Testis (tissue), 3 donors: ENCODE results near the gene GRID2. TPM values are rescaled to one million over a fixed set of nuclear protein-coding genes. Genes with fewer than 3 reads are reported as not detected.
"Not testable (repeated sequence)": the region's sequence is repeated elsewhere in the genome, so short reads cannot be mapped to it uniquely, and the experiment has no call there.

ENCODE experiments used
- DNase-seq: peaks from one replicate; pipeline ENCODE4 v3.0.0-alpha.2; 2019
- H3K27ac ChIP-seq, 2 donors: fragments of 200-600 bp; sonication (generic); one replicate each; pipeline ENCODE4 v1.5.1; 2019
- H3K27me3 ChIP-seq: fragments of 200-600 bp; sonication (generic); one replicate; pipeline ENCODE4 v1.5.1; 2019
- H3K36me3 ChIP-seq: fragments of 200-600 bp; sonication (generic); one replicate; pipeline ENCODE4 v1.5.1; 2017; ENCODE audit warnings: low read depth; ENCODE audit errors: missing control alignments
- H3K4me1 ChIP-seq: fragments of 200-600 bp; sonication (generic); one replicate; pipeline ENCODE4 v1.5.1; 2019
- H3K4me3 ChIP-seq, 2 donors: fragments of 200-600 bp; sonication (generic); one replicate each; pipeline ENCODE4 v1.5.1; 2017 to 2019
- H3K9me3 ChIP-seq: fragments of 200-600 bp; sonication (generic); one replicate; pipeline ENCODE4 v1.5.1; 2017
- POLR2A ChIP-seq: fragments of 450-650 bp; IDR thresholded peaks from one replicate; pipeline ENCODE4 v1.6.1; 2017; ENCODE audit warnings: antibody characterized with exemption, mild to moderate bottlenecking, moderate library complexity
- WGBS, 2 donors: methylation state at CpG; one replicate each; pipeline ENCODE4 v1.1.5; 2018; 5-methylcytosine and 5-hydroxymethylcytosine counted together
- intact Hi-C: fragments of 100-400 bp; cut with DNase I; formaldehyde crosslinking; loops from one replicate; pipeline ENCODE4 v1.15.1; 2023; ENCODE audit warnings: low total_unique reads
- polyA plus RNA-seq: library from polyadenylated mRNA; stranded (reverse); fragments of 350-450 nt; fragmentation: Illumina TruSeq; extraction: RNeasy Lipid Tissue Mini Kit (QIAGEN cat#74804); gene quantifications from one replicate; pipeline ENCODE4 v1.2.3, GENCODE V29; 2014; ENCODE audit warnings: low read depth, low replicate concordance; ENCODE audit not compliant: insufficient read depth
- total RNA-seq, 2 donors: library from RNA; depleted of rRNA; stranded (reverse); fragments of >200 nt; gene quantifications; one replicate each; pipeline ENCODE4 v1.2.3, GENCODE V29; 2016
- TF ChIP-seq, protein P1 (sequence below), 3 experiments: fragments of 450-650 bp in 2 of 3; fragments of 200-600 bp in 1 of 3; sonication (generic) in 1 of 3; IDR thresholded peaks; one replicate each; pipeline ENCODE4 v1.5.1; 2016 to 2019; ENCODE audit warnings: antibody characterized with exemption in 3 of 3, mild to moderate bottlenecking in 2 of 3, moderate library complexity in 1 of 3

Gene GRID2
- total and polyA plus RNA-seq, 3 donors from 2014 or later: 27.1 to 34.6 (median 32.7) TPM

DNA sequence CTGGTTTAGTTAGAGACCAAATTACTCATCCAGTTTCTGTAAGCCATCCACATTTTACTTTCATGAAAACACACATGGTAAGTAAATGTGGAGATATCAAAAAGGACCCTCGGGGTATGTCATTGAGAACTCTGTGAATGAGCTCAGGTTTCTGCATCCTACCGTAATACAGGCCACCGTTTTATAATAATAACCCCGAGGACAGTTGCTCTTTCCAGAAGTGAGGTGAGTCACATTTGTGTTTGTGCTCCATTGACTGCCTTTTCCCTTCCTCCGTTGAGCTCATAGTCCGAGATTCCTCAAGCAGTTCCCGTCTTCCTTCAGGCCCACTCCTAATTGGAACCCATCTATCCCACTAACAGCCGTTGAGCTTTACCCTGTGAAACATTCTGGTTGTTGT lies 95.3 kb downstream of the GRID2 start:
- intact Hi-C loops: no loop called here
- 73 to 82% methylated on average over 8 of the region's 8 CpGs for WGBS, 2 donors

DNA sequence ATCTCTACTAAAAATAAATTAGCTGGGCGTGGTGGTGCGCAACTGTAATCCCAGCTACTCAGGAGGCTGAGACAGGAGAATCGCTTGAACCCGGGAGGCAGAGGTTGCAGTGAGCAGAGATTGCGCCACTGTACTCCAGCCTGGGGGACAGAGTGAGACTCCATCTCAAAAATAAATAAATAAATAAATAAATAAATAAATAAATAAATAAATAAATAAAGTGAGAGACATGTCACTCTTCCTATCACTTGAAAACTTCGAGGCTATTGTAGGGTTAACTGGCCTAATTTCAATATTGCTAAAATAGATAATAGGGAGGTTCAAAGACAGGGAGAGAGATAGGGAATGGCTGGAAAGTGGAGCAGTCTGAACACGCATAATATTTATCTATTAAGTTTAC lies 99.8 kb downstream of the GRID2 start:
- H3K4me1 ChIP-seq, H3K27me3 ChIP-seq, DNase-seq, H3K9me3 ChIP-seq, H3K36me3 ChIP-seq, H3K27ac ChIP-seq, intact Hi-C loops, H3K4me3 ChIP-seq: not testable (repeated sequence)
- WGBS, 2 donors: 86 to 87% methylated on average over 7 of the region's 7 CpGs

More for the DNA sequence above, 95.3 kb downstream of the GRID2 start:
- Histone ChIP-seq H3K27me3 (no peaks in the 10 kb centered on the region), H3K36me3 (no peaks in the 10 kb centered on the region), H3K9me3 (no peaks in the 10 kb centered on the region), H3K4me1 (no peaks in the 10 kb centered on the region), H3K27ac (no peak overlapping the region), H3K4me3 (no peak overlapping the region)
- TF ChIP-seq, protein P1, sequence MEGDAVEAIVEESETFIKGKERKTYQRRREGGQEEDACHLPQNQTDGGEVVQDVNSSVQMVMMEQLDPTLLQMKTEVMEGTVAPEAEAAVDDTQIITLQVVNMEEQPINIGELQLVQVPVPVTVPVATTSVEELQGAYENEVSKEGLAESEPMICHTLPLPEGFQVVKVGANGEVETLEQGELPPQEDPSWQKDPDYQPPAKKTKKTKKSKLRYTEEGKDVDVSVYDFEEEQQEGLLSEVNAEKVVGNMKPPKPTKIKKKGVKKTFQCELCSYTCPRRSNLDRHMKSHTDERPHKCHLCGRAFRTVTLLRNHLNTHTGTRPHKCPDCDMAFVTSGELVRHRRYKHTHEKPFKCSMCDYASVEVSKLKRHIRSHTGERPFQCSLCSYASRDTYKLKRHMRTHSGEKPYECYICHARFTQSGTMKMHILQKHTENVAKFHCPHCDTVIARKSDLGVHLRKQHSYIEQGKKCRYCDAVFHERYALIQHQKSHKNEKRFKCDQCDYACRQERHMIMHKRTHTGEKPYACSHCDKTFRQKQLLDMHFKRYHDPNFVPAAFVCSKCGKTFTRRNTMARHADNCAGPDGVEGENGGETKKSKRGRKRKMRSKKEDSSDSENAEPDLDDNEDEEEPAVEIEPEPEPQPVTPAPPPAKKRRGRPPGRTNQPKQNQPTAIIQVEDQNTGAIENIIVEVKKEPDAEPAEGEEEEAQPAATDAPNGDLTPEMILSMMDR (IDR thresholded peaks at IDR 0.05): no peak
- TF ChIP-seq POLR2A: no peak
- DNase-seq: no peak

DNA sequence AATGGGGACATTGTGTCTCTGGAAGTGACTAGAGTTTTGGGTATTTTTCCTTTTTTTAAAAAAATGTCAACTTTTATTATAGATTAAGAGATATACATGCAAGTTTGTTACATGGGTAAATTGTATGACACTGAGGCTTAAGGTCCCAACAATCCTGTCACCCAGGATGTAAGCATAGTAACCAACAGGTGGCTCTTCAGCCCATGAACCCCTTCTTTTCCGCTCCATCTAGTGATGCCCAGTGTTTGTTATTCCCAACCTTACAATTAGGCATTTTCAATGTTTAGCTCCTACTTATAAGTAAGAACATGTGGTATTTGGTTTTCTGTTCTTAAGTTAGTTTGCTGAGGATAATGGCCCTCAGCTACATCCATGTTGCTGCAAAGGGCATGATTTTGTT lies 102.7 kb downstream of the GRID2 start:
- no peak for DNase-seq
- TF ChIP-seq, protein P1 (IDR thresholded peaks at IDR 0.05): no peak
- TF ChIP-seq POLR2A: no peak
- intact Hi-C loops: no loop called here
- Histone ChIP-seq H3K4me3 (no peak overlapping the region), H3K27me3 (no peaks in the 10 kb centered on the region), H3K4me1 (no peaks in the 10 kb centered on the region), H3K27ac (no peak overlapping the region), H3K9me3 (no peaks in the 10 kb centered on the region), H3K36me3 (no peaks in the 10 kb centered on the region)
- 97 to 100% methylated on average over 1 of the region's 1 CpG for WGBS, 2 donors

DNA sequence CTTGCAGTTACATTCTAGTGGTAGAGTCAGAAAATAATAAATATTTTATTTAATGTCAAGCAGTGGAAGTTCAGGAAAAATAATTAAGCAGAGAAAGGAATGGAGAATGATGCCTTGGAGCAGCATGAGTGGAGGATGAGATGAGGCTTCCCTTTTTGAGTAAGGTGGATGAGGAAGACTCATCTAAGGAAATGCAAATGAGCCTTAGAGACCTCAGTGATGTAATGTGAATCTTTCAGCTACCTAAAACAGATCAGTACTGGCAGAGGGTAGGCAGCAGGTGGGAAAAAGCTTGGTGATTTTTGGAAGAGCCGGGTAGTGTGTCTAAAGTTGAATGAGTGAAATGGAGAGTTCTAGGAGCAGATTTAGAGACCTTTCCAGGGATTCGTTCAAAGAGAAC lies 118.2 kb downstream of the GRID2 start:
- intact Hi-C loops: no loop called here
- DNase-seq: no peak

DNA sequence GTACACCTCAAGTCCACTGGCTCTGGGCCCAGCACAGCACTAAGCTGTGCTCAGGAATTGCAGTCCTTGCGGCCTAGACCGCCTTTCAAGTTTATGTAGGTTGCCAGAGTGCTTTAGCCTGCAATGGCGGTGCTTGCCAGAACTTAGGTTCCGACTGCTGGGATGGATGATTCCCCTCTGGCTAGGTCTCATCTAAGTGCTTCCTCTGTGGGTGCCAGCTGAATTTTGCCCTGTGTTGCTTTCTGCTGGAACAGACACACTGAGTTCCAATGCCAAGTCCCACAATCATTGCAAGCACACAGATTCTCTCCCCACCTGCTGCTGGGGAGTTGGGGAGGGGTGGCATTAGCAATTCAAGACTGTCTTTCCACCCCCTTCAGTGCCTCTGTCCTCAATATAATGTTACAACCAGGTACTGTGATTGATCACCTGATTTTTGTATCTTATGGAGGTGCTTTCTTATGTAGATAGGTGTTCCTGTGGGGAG lies 129.5 kb downstream of the GRID2 start:
- Histone ChIP-seq H3K36me3 (no peaks in the 10 kb centered on the region), H3K4me3 (no peak overlapping the region), H3K27me3 (no peaks in the 10 kb centered on the region), H3K27ac (no peak overlapping the region), H3K9me3 (no peaks in the 10 kb centered on the region), H3K4me1 (no peaks in the 10 kb centered on the region)
- TF ChIP-seq, protein P1 (IDR thresholded peaks at IDR 0.05): no peak
- no peak for TF ChIP-seq POLR2A
- 100% methylated on average over 4 of the region's 4 CpGs for WGBS, 2 donors
- DNase-seq: no peak
- intact Hi-C loops: no loop called here

More for the DNA sequence above, 118.2 kb downstream of the GRID2 start:
- H3K36me3 ChIP-seq: no peaks in the 10 kb centered on the region
- H3K4me1 ChIP-seq: no peaks in the 10 kb centered on the region
- H3K9me3 ChIP-seq: no peaks in the 10 kb centered on the region
- H3K27ac ChIP-seq: no peak overlapping the region
- H3K4me3 ChIP-seq: no peak overlapping the region
- 78 to 80% methylated on average over 2 of the region's 2 CpGs for WGBS, 2 donors
- no peak for TF ChIP-seq POLR2A
- TF ChIP-seq, protein P1 (IDR thresholded peaks at IDR 0.05): no peak
- no peaks in the 10 kb centered on the region for H3K27me3 ChIP-seq

DNA sequence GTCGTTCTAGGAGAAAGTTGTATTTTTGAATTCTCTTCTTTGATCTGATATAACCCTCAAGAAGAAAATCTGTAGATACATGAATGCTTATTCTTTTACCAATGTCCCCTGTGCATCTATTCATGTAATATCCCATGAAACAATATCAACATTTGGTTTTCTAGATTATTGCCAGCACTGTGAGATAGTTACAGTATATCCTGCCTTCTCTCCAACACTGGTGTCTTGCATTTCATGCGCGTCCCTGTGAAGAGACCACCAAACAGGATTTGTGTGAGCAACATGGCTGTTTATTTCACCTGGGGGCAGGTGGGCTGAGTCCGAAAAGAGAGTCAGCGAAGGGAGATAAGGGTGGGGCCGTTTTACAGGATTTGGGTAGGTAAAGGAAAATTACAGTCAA lies 135.0 kb downstream of the GRID2 start:
- H3K36me3 ChIP-seq, intact Hi-C loops, H3K9me3 ChIP-seq, DNase-seq, H3K27me3 ChIP-seq, H3K27ac ChIP-seq, H3K4me1 ChIP-seq, H3K4me3 ChIP-seq: not testable (repeated sequence)
- 88% methylated on average over 6 of the region's 6 CpGs for WGBS, 2 donors

DNA sequence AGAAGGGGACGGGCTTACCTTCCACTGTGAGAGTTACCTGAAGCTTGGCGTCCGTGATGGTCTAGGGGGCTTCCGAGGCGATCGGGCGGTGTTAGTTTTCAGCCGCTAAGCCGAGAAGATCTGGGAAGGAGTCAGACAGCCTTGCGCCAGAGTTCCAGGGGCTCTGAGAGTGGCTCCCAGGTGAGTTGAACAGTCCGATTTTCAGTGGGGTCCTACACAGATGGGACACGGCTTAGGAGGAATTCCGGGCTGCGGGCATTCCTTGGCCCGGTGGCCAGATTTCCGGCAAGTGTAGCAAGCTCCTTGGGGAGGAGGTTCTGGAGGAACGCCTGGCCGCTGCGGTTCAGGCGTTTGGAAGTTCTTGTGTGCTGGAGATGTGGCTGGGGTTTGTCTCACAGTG lies 138.4 kb downstream of the GRID2 start:
- DNase-seq, intact Hi-C loops: not testable (repeated sequence)
- WGBS, 2 donors: 88 to 94% methylated on average over 16 to 18 of the region's 20 CpGs

DNA sequence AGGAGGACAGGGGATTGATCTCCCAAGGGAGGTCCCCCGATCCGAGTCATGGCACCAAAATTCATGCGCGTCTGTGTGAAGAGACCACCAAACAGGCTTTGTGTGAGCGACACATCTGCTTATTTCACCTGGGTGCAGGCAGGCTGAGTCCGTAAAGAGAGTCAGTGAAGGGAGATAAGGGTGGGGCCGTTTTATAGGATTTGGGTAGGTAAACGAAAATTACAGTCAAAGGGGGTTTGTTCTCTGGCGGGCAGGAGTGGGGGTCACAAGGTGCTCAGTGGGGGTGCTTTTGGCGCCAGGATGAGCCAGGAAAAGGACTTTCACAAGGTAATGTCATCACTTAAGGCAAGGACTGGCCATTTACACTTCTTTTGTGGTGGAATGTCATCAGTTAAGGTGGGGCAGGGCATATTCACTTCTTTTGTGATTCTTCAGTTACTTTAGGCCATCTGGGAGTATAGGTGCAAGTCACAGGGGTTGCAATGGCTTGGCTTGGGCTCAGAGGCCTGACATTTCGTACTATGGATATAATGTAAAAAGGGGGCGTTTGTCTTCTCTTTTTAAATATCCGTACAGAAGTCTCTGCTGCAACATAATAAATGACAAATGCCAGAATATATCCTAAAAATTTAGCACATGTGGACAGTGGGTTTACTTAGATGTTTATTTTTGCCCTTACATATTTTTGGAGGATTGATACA lies 140.5 kb downstream of the GRID2 start:
- H3K27ac ChIP-seq, DNase-seq: not testable (repeated sequence)

More for the DNA sequence above, 138.4 kb downstream of the GRID2 start:
- H3K27me3 ChIP-seq, H3K4me3 ChIP-seq, H3K4me1 ChIP-seq, H3K36me3 ChIP-seq, H3K27ac ChIP-seq, H3K9me3 ChIP-seq: not testable (repeated sequence)

More for the DNA sequence above, 140.5 kb downstream of the GRID2 start:
- H3K36me3 ChIP-seq, intact Hi-C loops, H3K4me1 ChIP-seq, H3K4me3 ChIP-seq, H3K27me3 ChIP-seq, H3K9me3 ChIP-seq: not testable (repeated sequence)
- 92 to 94% methylated on average over 12 to 13 of the region's 13 CpGs for WGBS, 2 donors
